UCSD-AML1 (cell line): ENCODE measurements around the gene CFAP99.
A peak's percentile ranks its signal among the peaks of the same experiment; 100 is the strongest.
"Not testable (repeated sequence)": the region's sequence is repeated elsewhere in the genome, so short reads cannot be mapped to it uniquely, and the experiment has no call there.

Experiments used
- DNase-seq: peaks from one replicate; lab custom pipeline; 2025; ENCODE audit not compliant: unreplicated experiment; lab: John Stamatoyannopoulos, UW

CFAP99 gene

GRCh38 chr4:2418650-2419571 is at the start of gene CFAP99:
Gene CFAP99 (plus strand): TSS chr4:2418955.
- DNase-seq, result peak; percentile 92

GRCh38 chr4:2370597-2371320 is 48.0 kb upstream of the CFAP99 start:
- DNase-seq, result no peak

GRCh38 chr4:2371765-2372487 is 46.8 kb upstream of the CFAP99 start:
- no peak for DNase-seq

- DNase-seq, result no peak
Observed at GRCh38 chr4:2372488-2373030, 46.2 kb upstream of the CFAP99 start.

- DNase-seq, result no peak
Observed at GRCh38 chr4:2373532-2373931, 45.2 kb upstream of the CFAP99 start.

GRCh38 chr4:2375427-2375826 is 43.3 kb upstream of the CFAP99 start:
- no peak for DNase-seq

GRCh38 chr4:2377241-2377640 is 41.5 kb upstream of the CFAP99 start:
- DNase-seq, result no peak

DNA sequence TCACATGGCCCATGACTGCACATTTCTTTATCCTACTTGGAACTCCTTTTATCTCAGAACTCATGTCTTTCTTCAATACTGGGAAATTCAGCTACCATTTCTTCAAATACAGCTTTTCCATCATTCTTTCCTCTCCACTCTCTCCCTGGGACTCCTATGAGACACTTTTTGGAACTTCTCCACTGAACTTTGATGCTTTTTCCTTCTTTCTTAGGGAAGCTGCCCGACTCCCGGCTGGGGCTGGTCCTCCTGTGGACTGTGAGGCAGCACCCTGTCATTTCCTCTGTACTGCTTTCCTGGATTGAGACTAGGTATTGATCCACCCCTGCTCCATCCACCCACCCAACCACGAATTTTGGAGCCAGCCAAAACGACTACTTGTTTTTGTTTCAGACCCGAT is 40.4 kb upstream of the CFAP99 start:
- DNase-seq, result no peak

DNA sequence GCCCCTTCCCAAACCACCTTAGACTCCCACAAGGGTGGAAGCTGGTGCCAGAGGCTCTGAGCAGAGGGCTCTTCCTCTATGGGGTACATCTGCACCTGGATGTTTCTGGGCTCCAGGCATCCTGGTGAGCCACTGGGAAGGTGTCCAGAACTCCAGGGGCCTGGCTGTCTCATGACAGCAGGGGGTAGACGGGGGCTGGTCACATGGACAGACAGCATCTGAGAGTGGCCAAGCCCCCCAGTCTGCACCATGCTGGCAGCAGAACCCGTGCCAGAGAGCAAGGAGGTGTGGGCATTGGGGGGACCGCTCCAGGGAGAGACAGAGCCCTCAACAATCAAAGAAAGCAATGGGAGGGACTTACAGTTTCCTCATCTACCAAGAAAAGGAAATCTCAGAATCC is 39.9 kb upstream of the CFAP99 start:
- no peak for DNase-seq

DNA sequence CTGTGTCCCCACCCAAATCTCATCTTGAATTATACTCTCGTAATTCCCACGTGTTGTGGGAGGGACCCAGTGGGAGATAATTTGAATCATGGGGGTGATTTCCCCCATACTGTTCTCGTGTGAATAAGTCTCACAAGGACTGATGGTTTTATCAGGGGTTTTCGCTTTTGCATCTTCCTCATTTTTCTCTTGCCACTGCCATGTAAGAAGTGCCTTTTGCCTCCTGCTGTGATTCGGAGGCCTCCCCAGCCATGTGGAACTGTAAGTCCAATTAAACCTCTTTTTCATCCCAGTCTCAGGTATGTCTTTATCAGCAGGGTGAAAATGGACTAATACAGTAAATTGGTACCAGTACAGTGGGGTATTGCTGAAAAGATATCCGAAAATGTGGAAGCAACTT is 38.2 kb upstream of the CFAP99 start:
- DNase-seq, result not testable (repeated sequence)

DNA sequence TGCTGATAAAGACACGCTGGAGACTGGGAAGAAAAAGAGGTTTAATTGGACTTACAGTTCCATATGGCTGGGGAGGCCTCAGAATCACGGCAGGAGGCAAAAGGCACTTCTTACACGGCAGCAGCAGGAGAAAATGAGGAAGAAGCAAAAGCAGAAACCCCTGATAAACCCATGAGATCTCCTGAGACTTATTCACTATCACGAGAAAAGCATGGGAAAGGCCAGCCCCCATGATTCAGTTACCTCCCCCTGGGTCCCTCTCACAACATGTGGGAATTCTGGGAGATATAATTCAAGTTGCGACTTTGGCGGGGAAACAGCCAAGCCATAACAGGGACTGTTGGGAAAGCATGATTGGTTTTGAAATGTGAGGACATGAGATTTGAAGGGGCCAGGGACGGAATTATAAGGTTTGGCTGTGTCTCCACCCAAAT is 36.0 kb upstream of the CFAP99 start:
- not testable (repeated sequence) for DNase-seq

- DNase-seq, result not testable (repeated sequence)
Observed at GRCh38 chr4:2383220-2383631, 35.5 kb upstream of the CFAP99 start.

DNA sequence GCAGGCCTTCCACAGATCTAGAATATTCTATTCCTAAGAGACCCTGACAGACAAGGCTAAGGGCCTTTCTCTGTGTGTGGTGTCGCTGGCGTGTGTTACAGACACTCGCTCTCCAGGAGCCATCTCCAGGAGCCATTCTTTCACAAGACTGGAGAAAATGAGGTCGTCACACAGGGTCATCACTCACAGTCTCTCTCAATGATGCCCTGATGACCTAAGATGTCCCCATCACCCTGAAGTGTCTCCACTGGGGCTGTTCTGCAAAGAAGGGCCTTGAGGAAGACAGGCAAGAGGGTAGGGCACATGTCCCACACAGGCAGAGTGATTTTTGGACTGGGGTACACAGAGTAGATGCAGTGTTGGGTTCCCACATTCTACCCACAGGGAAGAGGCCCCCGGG is 35.0 kb upstream of the CFAP99 start:
- no peak for DNase-seq

- DNase-seq, result no peak
Observed at GRCh38 chr4:2384245-2384644, 34.5 kb upstream of the CFAP99 start.

GRCh38 chr4:2385516-2385915 is 33.2 kb upstream of the CFAP99 start:
- DNase-seq, result no peak

GRCh38 chr4:2386717-2387116 is 32.0 kb upstream of the CFAP99 start:
- no peak for DNase-seq

GRCh38 chr4:2387218-2387617 is 31.5 kb upstream of the CFAP99 start:
- DNase-seq, result no peak

DNA sequence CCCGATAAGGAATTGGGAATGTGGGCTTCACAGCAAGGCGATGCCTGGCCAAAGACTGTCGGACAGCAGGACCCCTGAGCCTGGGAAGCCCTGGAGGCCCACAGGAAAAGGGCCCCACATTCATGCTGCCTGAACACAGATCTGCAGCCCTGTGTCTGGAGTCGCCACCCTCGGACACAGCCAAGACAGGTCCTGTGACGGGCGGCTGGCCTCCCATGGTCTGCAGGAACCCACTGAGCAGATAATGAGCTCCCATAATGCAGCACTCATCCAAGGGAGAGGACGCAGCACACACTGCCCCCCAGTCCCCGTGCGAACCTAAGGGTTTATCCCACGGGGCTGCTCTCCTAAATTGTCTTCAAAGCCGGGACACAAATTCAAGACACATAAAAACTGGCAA is 30.9 kb upstream of the CFAP99 start:
- DNase-seq, result no peak

GRCh38 chr4:2388429-2389182 is 30.1 kb upstream of the CFAP99 start:
- DNase-seq, result no peak

GRCh38 chr4:2389691-2390090 is 29.1 kb upstream of the CFAP99 start:
- no peak for DNase-seq
